Activated CD4-positive, alpha-beta memory T cell treated with anti-CD3 and anti-CD28 coated beads for 36 hours (primary cell): ENCODE data around the gene CRTAP. TPM values are rescaled to one million over a fixed set of nuclear protein-coding genes. Genes with fewer than 3 reads are reported as not detected.
"Not testable (repeated sequence)": the region's sequence is repeated elsewhere in the genome, so short reads cannot be mapped to it uniquely, and the experiment has no call there.

Source experiments
- CTCF ChIA-PET: fragments of 350-600 bp; sonication (Branson Sonifier 250); formaldehyde crosslinking; loops from one replicate; lab custom pipeline; 2021; ENCODE audit warnings: antibody characterized with exemption, inconsistent platforms; lab: Charles Lee
- POLR2A ChIA-PET: fragments of 350-600 bp; sonication (Branson Sonifier 250); formaldehyde crosslinking; loops from one replicate; lab custom pipeline; 2021; ENCODE audit warnings: antibody characterized with exemption; lab: Charles Lee
- DNase-seq: peaks from one replicate; pipeline ENCODE4 v3.0.0-alpha.2; 2020
- H3K27ac Mint-ChIP-seq: one replicate; pipeline ENCODE4 v1.8.0; 2021; ENCODE audit warnings: mixed read lengths
- H3K27me3 Mint-ChIP-seq: one replicate; pipeline ENCODE4 v1.8.0; 2021; ENCODE audit warnings: mixed read lengths
- H3K36me3 Mint-ChIP-seq: one replicate; pipeline ENCODE4 v1.8.0; 2021; ENCODE audit warnings: mixed read lengths
- H3K4me1 Mint-ChIP-seq: one replicate; pipeline ENCODE4 v1.8.0; 2021; ENCODE audit warnings: low read depth, mixed read lengths
- H3K4me3 Mint-ChIP-seq: one replicate; pipeline ENCODE4 v1.8.0; 2021; ENCODE audit warnings: mild to moderate bottlenecking, mixed read lengths
- H3K9me3 Mint-ChIP-seq: one replicate; pipeline ENCODE4 v1.8.0; 2021; ENCODE audit warnings: mixed read lengths
- intact Hi-C: fragments of 100-400 bp; cut with micrococcal nuclease; formaldehyde crosslinking; loops from one replicate; pipeline ENCODE4 v1.15.1; 2023
- total RNA-seq, 2 experiments: library from RNA; stranded (reverse); gene quantifications; one replicate each; pipeline ENCODE4 v1.2.3, GENCODE V29; 2021

The CRTAP gene
- total RNA-seq, 2 experiments from 2014 or later: 57.6 to 60.0 TPM

- not testable (repeated sequence) for H3K4me3 Mint-ChIP-seq
Measured at GRCh38 chr3:33162621-33163020, 48.8 kb downstream of the CRTAP start.

GRCh38 chr3:33165372-33165771 lies 51.6 kb downstream of the CRTAP start:
- Mint-ChIP-seq H3K4me3 (no peak overlapping the region), H3K9me3 (no peaks in the 10 kb centered on the region), H3K27ac (no peak overlapping the region), H3K27me3 (peaks cover 11% of the 10 kb centered on the region), H3K4me1 (no peaks in the 10 kb centered on the region), H3K36me3 (no peaks in the 10 kb centered on the region)
- DNase-seq: no peak
- intact Hi-C loops: no loop called here
- ChIA-PET CTCF (no interaction called here), POLR2A (no interaction called here)

More at GRCh38 chr3:33162621-33163020, 48.8 kb downstream of the CRTAP start:
- POLR2A ChIA-PET, H3K9me3 Mint-ChIP-seq, intact Hi-C loops, H3K27ac Mint-ChIP-seq, CTCF ChIA-PET, DNase-seq, H3K36me3 Mint-ChIP-seq, H3K4me1 Mint-ChIP-seq: not testable (repeated sequence)
- H3K27me3 Mint-ChIP-seq: peaks cover 23% of the 10 kb centered on the region

- Mint-ChIP-seq H3K9me3 (no peaks in the 10 kb centered on the region), H3K4me1 (no peaks in the 10 kb centered on the region), H3K36me3 (no peaks in the 10 kb centered on the region), H3K4me3 (no peak overlapping the region), H3K27me3 (peaks cover 4% of the 10 kb centered on the region), H3K27ac (no peak overlapping the region)
- POLR2A ChIA-PET: no interaction called here
- intact Hi-C loops: no loop called here
- CTCF ChIA-PET: no interaction called here
- DNase-seq: no peak
Measured at GRCh38 chr3:33166095-33166494, 52.3 kb downstream of the CRTAP start.

- peaks cover under 1% of the 10 kb centered on the region for H3K27me3 Mint-ChIP-seq
- ChIA-PET POLR2A (no interaction called here), CTCF (interaction anchor here (1.2 to 1.3 kb wide), 3 partner anchors 9 to 205 kb away, joined by 3 to 4 read pairs (median 3); no protein-coding TSS in a partner anchor)
- no peak overlapping the region for H3K27ac Mint-ChIP-seq
- intact Hi-C loops: no loop called here
- no peaks in the 10 kb centered on the region for H3K36me3 Mint-ChIP-seq
- DNase-seq: no peak
- no peak overlapping the region for H3K4me3 Mint-ChIP-seq
- no peaks in the 10 kb centered on the region for H3K9me3 Mint-ChIP-seq
- peaks cover 8% of the 10 kb centered on the region for H3K4me1 Mint-ChIP-seq
Measured at GRCh38 chr3:33167284-33167683, 53.5 kb downstream of the CRTAP start.

GRCh38 chr3:33167716-33168336 lies 54.0 kb downstream of the CRTAP start:
- no peaks in the 10 kb centered on the region for H3K9me3 Mint-ChIP-seq
- H3K4me3 Mint-ChIP-seq: no peak overlapping the region
- no peak overlapping the region for H3K27ac Mint-ChIP-seq
- no peaks in the 10 kb centered on the region for H3K27me3 Mint-ChIP-seq
- DNase-seq: no peak
- CTCF ChIA-PET: interaction anchor here (1.2 to 1.3 kb wide), 3 partner anchors 9 to 205 kb away, joined by 3 to 4 read pairs (median 3); no protein-coding TSS in a partner anchor
- H3K36me3 Mint-ChIP-seq: no peaks in the 10 kb centered on the region
- intact Hi-C loops: no loop called here
- POLR2A ChIA-PET: no interaction called here
- peaks cover 8% of the 10 kb centered on the region for H3K4me1 Mint-ChIP-seq

- Mint-ChIP-seq H3K27me3 (no peaks in the 10 kb centered on the region), H3K36me3 (no peaks in the 10 kb centered on the region), H3K27ac (no peak overlapping the region), H3K9me3 (no peaks in the 10 kb centered on the region), H3K4me1 (peaks cover 8% of the 10 kb centered on the region), H3K4me3 (no peak overlapping the region)
- CTCF ChIA-PET: no interaction called here
- DNase-seq: no peak
- intact Hi-C loops: no loop called here
- POLR2A ChIA-PET: no interaction called here
Measured at GRCh38 chr3:33170531-33170930, 56.7 kb downstream of the CRTAP start.

- Mint-ChIP-seq H3K27me3 (no peaks in the 10 kb centered on the region), H3K27ac (no peak overlapping the region), H3K4me1 (peaks cover 8% of the 10 kb centered on the region), H3K9me3 (no peaks in the 10 kb centered on the region), H3K4me3 (no peak overlapping the region), H3K36me3 (no peaks in the 10 kb centered on the region)
- no peak for DNase-seq
- intact Hi-C loops: no loop called here
- ChIA-PET CTCF (no interaction called here), POLR2A (interaction anchor here (0.6 kb wide), 1 partner anchor 266 kb away, joined by 3 read pairs; no protein-coding TSS in a partner anchor)
Measured at GRCh38 chr3:33171580-33171979, 57.8 kb downstream of the CRTAP start.

- Mint-ChIP-seq H3K4me3 (no peak overlapping the region), H3K9me3 (no peaks in the 10 kb centered on the region), H3K36me3 (no peaks in the 10 kb centered on the region), H3K27me3 (no peaks in the 10 kb centered on the region), H3K4me1 (peaks cover 8% of the 10 kb centered on the region), H3K27ac (no peak overlapping the region)
- no peak for DNase-seq
- intact Hi-C loops: no loop called here
- POLR2A ChIA-PET: no interaction called here
- CTCF ChIA-PET: no interaction called here
Measured at GRCh38 chr3:33173103-33173502, 59.3 kb downstream of the CRTAP start.

GRCh38 chr3:33173672-33174071 lies 59.9 kb downstream of the CRTAP start:
- intact Hi-C loops: no loop called here
- CTCF ChIA-PET: no interaction called here
- POLR2A ChIA-PET: no interaction called here
- H3K36me3 Mint-ChIP-seq: no peaks in the 10 kb centered on the region
- no peak for DNase-seq
- no peaks in the 10 kb centered on the region for H3K9me3 Mint-ChIP-seq
- H3K4me1 Mint-ChIP-seq: peaks cover 8% of the 10 kb centered on the region
- H3K27me3 Mint-ChIP-seq: no peaks in the 10 kb centered on the region
- H3K27ac Mint-ChIP-seq: no peak overlapping the region
- H3K4me3 Mint-ChIP-seq: no peak overlapping the region

GRCh38 chr3:33174095-33174494 lies 60.3 kb downstream of the CRTAP start:
- Mint-ChIP-seq H3K36me3 (no peaks in the 10 kb centered on the region), H3K27me3 (peaks cover under 1% of the 10 kb centered on the region), H3K4me3 (no peak overlapping the region), H3K4me1 (peaks cover 8% of the 10 kb centered on the region), H3K9me3 (peaks cover under 1% of the 10 kb centered on the region), H3K27ac (peak overlapping the region; percentile 14)
- intact Hi-C loops: no loop called here
- POLR2A ChIA-PET: no interaction called here
- CTCF ChIA-PET: no interaction called here
- no peak for DNase-seq

- CTCF ChIA-PET: no interaction called here
- H3K9me3 Mint-ChIP-seq: peaks cover 6% of the 10 kb centered on the region
Measured at GRCh38 chr3:33174711-33175414, 61.0 kb downstream of the CRTAP start.

GRCh38 chr3:33179132-33179531 lies 65.3 kb downstream of the CRTAP start:
- H3K27ac Mint-ChIP-seq: no peak overlapping the region
- no peaks in the 10 kb centered on the region for H3K36me3 Mint-ChIP-seq
- ChIA-PET CTCF (no interaction called here), POLR2A (no interaction called here)
- peaks cover 17% of the 10 kb centered on the region for H3K9me3 Mint-ChIP-seq
- peaks cover 2% of the 10 kb centered on the region for H3K27me3 Mint-ChIP-seq
- no peak overlapping the region for H3K4me3 Mint-ChIP-seq
- no peak for DNase-seq
- intact Hi-C loops: no loop called here
- no peaks in the 10 kb centered on the region for H3K4me1 Mint-ChIP-seq

More at GRCh38 chr3:33174711-33175414, 61.0 kb downstream of the CRTAP start:
- Mint-ChIP-seq H3K27ac (no peak overlapping the region), H3K36me3 (no peaks in the 10 kb centered on the region), H3K27me3 (peaks cover 2% of the 10 kb centered on the region), H3K4me1 (peaks cover 8% of the 10 kb centered on the region), H3K4me3 (no peak overlapping the region)
- POLR2A ChIA-PET: no interaction called here
- intact Hi-C loops: no loop called here
- no peak for DNase-seq
